ENCODE measurements around the gene MEF2A.
"Not testable (repeated sequence)": the region's sequence is repeated elsewhere in the genome, so short reads cannot be mapped to it uniquely, and the experiment has no call there.

Gene MEF2A

GRCh38 chr15:99732124-99732750 is 166.5 kb downstream of the MEF2A start:
- no peak for DNase-seq

GRCh38 chr15:99732751-99733267 is 167.0 kb downstream of the MEF2A start:
- no peak for DNase-seq

GRCh38 chr15:99733268-99734039 is 167.7 kb downstream of the MEF2A start, which contains the start of gene LYSMD4:
Gene LYSMD4 (minus strand): TSS chr15:99733437. CDS start chr15:99731999, 1,438 bp downstream.
- peak; percentile 83 for DNase-seq

- not testable (repeated sequence) for DNase-seq
Observed at GRCh38 chr15:99734040-99734291, 168.2 kb downstream of the MEF2A start.

GRCh38 chr15:99734575-99734974 is 168.8 kb downstream of the MEF2A start:
- DNase-seq, result no peak

- no peak for DNase-seq
Observed at GRCh38 chr15:99735868-99736267, 170.1 kb downstream of the MEF2A start.

- DNase-seq, result no peak
Observed at GRCh38 chr15:99736702-99737101, 170.9 kb downstream of the MEF2A start.

- DNase-seq, result no peak
Observed at GRCh38 chr15:99738021-99738847, 172.4 kb downstream of the MEF2A start.

- DNase-seq, result no peak
Observed at GRCh38 chr15:99741835-99742234, 176.1 kb downstream of the MEF2A start.

GRCh38 chr15:99744142-99744541 is 178.4 kb downstream of the MEF2A start:
- no peak for DNase-seq

- DNase-seq, result no peak
Observed at GRCh38 chr15:99745370-99746086, 179.7 kb downstream of the MEF2A start.

GRCh38 chr15:99749386-99749785 is 183.6 kb downstream of the MEF2A start:
- DNase-seq, result peak; percentile 21

- not testable (repeated sequence) for DNase-seq
Observed at GRCh38 chr15:99750326-99750725, 184.5 kb downstream of the MEF2A start.

- DNase-seq, result no peak
Observed at GRCh38 chr15:99752556-99752955, 186.8 kb downstream of the MEF2A start.

GRCh38 chr15:99753066-99753465 is 187.3 kb downstream of the MEF2A start:
- DNase-seq, result no peak

- peak; percentile 34 for DNase-seq
Observed at GRCh38 chr15:99755692-99756409, 190.1 kb downstream of the MEF2A start.

- no peak for DNase-seq
Observed at GRCh38 chr15:99762288-99762687, 196.5 kb downstream of the MEF2A start.

GRCh38 chr15:99763827-99764226 is 198.0 kb downstream of the MEF2A start:
- DNase-seq, result no peak

- DNase-seq, result no peak
Observed at GRCh38 chr15:99764522-99764921, 198.7 kb downstream of the MEF2A start.
